Lower leg skin (tissue), 4 donors: Measurements from ENCODE around the gene AGPAT4. TPM values are rescaled to one million over a fixed set of nuclear protein-coding genes. Genes with fewer than 3 reads are reported as not detected.

Source experiments
- DNase-seq, 2 donors: peaks; one replicate each; pipeline ENCODE4 v3.0.0-alpha.2; 2019; ENCODE audit warnings: low spot score in 2 of 2
- H3K4me3 ChIP-seq: fragments of 200-600 bp; sonication (generic); 2 replicates; pipeline ENCODE4 v1.5.1; 2017; ENCODE audit warnings: mild to moderate bottlenecking, low read depth; ENCODE audit not compliant: poor library complexity, severe bottlenecking
- CTCF ChIP-seq, 3 donors: fragments of 450-650 bp; IDR thresholded peaks; one replicate each; pipeline ENCODE4 v1.5.1; 2016; ENCODE audit warnings: antibody characterized with exemption in 3 of 3, mild to moderate bottlenecking in 3 of 3, moderate library complexity in 2 of 3
- POLR2A ChIP-seq, 2 donors: fragments of 450-650 bp; IDR thresholded peaks; one replicate each; pipeline ENCODE4 v1.6.1; 2016 to 2017; ENCODE audit warnings: antibody characterized with exemption in 2 of 2, mild to moderate bottlenecking in 1 of 2, moderate library complexity in 1 of 2
- WGBS, 2 donors: methylation state at CpG; one replicate each; pipeline ENCODE4 v1.1.5; 2018; 5-methylcytosine and 5-hydroxymethylcytosine counted together
- intact Hi-C: fragments of 100-400 bp; cut with DNase I; formaldehyde crosslinking; loops from one replicate; pipeline ENCODE4 v1.15.0; 2023; ENCODE audit warnings: low total_unique reads
- total RNA-seq, 4 donors: library from RNA; depleted of rRNA; stranded (reverse); fragments of >200 nt; gene quantifications; one replicate each; pipeline ENCODE4 v1.1.0, GENCODE V29; 2016

The AGPAT4 gene
- total RNA-seq, 4 donors from 2014 or later: 0.44 to 2.0 (median 1.2) TPM

DNA sequence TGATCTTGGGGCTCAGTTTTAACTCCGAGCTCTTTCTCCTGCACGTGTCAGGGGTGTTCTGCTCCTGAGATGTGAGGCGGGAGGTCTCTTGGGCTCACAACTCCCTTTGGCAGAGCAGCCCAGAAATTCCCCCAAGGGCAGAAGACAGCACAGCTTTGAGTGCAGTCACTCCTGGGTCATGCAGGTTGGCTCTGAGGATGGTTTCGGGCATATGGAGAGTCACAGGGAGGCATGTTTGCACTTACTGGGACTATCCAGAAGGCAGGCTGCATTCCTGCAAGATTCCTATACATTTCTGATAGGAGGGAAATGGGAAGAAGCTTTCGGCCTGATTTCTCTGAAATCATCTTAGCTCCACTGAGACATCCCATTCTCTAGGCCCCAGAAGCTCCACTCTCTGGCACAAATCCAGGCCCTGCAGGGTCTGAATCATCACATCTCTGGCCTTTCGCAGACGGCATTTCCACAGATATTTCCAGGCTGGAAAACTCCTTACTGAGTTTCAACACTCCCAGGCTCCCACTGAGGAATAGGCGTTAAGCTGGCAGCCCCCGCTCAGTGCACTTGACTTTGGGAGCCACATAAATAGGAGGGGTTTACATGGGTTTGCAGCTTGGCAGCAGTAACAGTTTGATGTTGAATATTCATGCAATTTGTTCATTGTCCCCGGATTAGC is 39.7 kb downstream of the AGPAT4 start:
- DNase-seq: peak; percentile 64 to 94
- WGBS, 2 donors: 58 to 62% methylated on average over 10 of the region's 10 CpGs
- intact Hi-C loops: no loop called here

GRCh38 chr6:161232467-161232866 is 41.4 kb downstream of the AGPAT4 start:
- WGBS, 2 donors: 94 to 97% methylated on average over 11 of the region's 11 CpGs
- no peak overlapping the region for H3K4me3 ChIP-seq
- no peak for TF ChIP-seq POLR2A (IDR thresholded peaks at IDR 0.05)
- TF ChIP-seq CTCF (IDR thresholded peaks at IDR 0.05): no peak
- DNase-seq: no peak
- intact Hi-C loops: no loop called here

More for the DNA sequence above, 39.7 kb downstream of the AGPAT4 start:
- no peak for TF ChIP-seq CTCF (IDR thresholded peaks at IDR 0.05)
- TF ChIP-seq POLR2A (IDR thresholded peaks at IDR 0.05): no peak
- no peak overlapping the region for H3K4me3 ChIP-seq

- intact Hi-C loops: no loop called here
- 90 to 92% methylated on average over 9 of the region's 9 CpGs for WGBS, 2 donors
- no peak overlapping the region for H3K4me3 ChIP-seq
- TF ChIP-seq POLR2A (IDR thresholded peaks at IDR 0.05): no peak
- no peak for TF ChIP-seq CTCF (IDR thresholded peaks at IDR 0.05)
- no peak for DNase-seq
Measured at GRCh38 chr6:161232010-161232409, 41.9 kb downstream of the AGPAT4 start.

GRCh38 chr6:161230339-161230738 is 43.5 kb downstream of the AGPAT4 start:
- TF ChIP-seq POLR2A (IDR thresholded peaks at IDR 0.05) (no peak), CTCF (IDR thresholded peaks at IDR 0.05) (no peak)
- DNase-seq: no peak
- 89 to 94% methylated on average over 2 of the region's 2 CpGs for WGBS, 2 donors
- no peak overlapping the region for H3K4me3 ChIP-seq
- intact Hi-C loops: no loop called here

- no peak overlapping the region for H3K4me3 ChIP-seq
- DNase-seq: no peak
- intact Hi-C loops: no loop called here
- 49 to 53% methylated on average over 7 of the region's 7 CpGs for WGBS, 2 donors
- TF ChIP-seq CTCF (IDR thresholded peaks at IDR 0.05) (no peak), POLR2A (IDR thresholded peaks at IDR 0.05) (no peak)
Measured at GRCh38 chr6:161228921-161229591, 44.8 kb downstream of the AGPAT4 start.
